Left ventricle myocardium inferior (tissue), 1 donor: Measurements from ENCODE around the gene RCE1. TPM values are rescaled to one million over a fixed set of nuclear protein-coding genes. Genes with fewer than 3 reads are reported as not detected.

Experiments
- DNase-seq: peaks from one replicate; pipeline ENCODE4 v3.0.0-alpha.2; 2020
- H3K27ac ChIP-seq: fragments of 200-600 bp; replicated peaks from 2 replicates; pipeline ENCODE4 v1.8.0; 2021
- H3K27me3 ChIP-seq: fragments of 200-600 bp; 2 replicates; pipeline ENCODE4 v1.8.0; 2021; ENCODE audit warnings: low read depth
- H3K36me3 ChIP-seq: fragments of 200-600 bp; 2 replicates; pipeline ENCODE4 v1.8.0; 2021
- H3K4me1 ChIP-seq: fragments of 200-600 bp; 2 replicates; pipeline ENCODE4 v1.8.0; 2021
- H3K4me3 ChIP-seq: fragments of 200-600 bp; 2 replicates; pipeline ENCODE4 v1.8.0; 2021; ENCODE audit warnings: mild to moderate bottlenecking, moderate library complexity
- H3K9me3 ChIP-seq: fragments of 200-600 bp; replicated peaks from 2 replicates; pipeline ENCODE4 v1.8.0; 2021
- CTCF ChIP-seq: fragments of 200-600 bp; IDR thresholded peaks from 2 replicates; pipeline ENCODE4 v1.8.0; 2021; ENCODE audit warnings: antibody characterized with exemption, mild to moderate bottlenecking, borderline replicate concordance
- intact Hi-C: fragments of 100-400 bp; cut with micrococcal nuclease; formaldehyde crosslinking; loops from one replicate; pipeline ENCODE4 v1.11.0; 2022
- total RNA-seq: library from RNA; stranded (reverse); fragmentation: NEBNext Ultra II Directional; extraction: Animal tissue kit (Norgen Biotek cat#: 25700); gene quantifications from one replicate; pipeline ENCODE4 v1.2.1, GENCODE V29; 2021
- donor health status: DM: no; HTN: yes; CAD: no; lungs with severe emphysema.

The RCE1 gene
- total RNA-seq, 1 donor from 2014 or later = 5.1 TPM

GRCh38 chr11:66855574-66856495 lies 12.6 kb downstream of the RCE1 start:
- Histone ChIP-seq H3K4me3 (peak overlapping the region; percentile 82), H3K4me1 (peaks cover 15% of the 10 kb centered on the region), H3K9me3 (no peaks in the 10 kb centered on the region), H3K27me3 (no peaks in the 10 kb centered on the region), H3K27ac (peak overlapping the region; percentile 93), H3K36me3 (peaks cover 3% of the 10 kb centered on the region)
- no peak for TF ChIP-seq CTCF
- DNase-seq = peak; percentile 94
- intact Hi-C loops = no loop called here

GRCh38 chr11:66856496-66857233 lies 13.4 kb downstream of the RCE1 start, which contains the start of gene LRFN4:
Gene LRFN4, plus strand, starts transcription at chr11:66857064. Its CDS starts 681 bp downstream, at chr11:66857745.
- peak; percentile 51 for DNase-seq
- peak within 1 kb of the TSS; percentile 93 for H3K27ac ChIP-seq
- peaks cover 15% of the 10 kb centered on the region for H3K4me1 ChIP-seq
- peaks cover 3% of the 10 kb centered on the region for H3K36me3 ChIP-seq
- intact Hi-C loops = no loop called here
- H3K4me3 ChIP-seq = peak within 1 kb of the TSS; percentile 82
- no peak for TF ChIP-seq CTCF
- H3K27me3 ChIP-seq = no peaks in the 10 kb centered on the region
- H3K9me3 ChIP-seq = no peaks in the 10 kb centered on the region

- Histone ChIP-seq H3K27me3 (no peaks in the 10 kb centered on the region), H3K27ac (peak overlapping the region; percentile 93), H3K4me3 (peak overlapping the region; percentile 82), H3K4me1 (peaks cover 15% of the 10 kb centered on the region), H3K36me3 (peaks cover 3% of the 10 kb centered on the region), H3K9me3 (no peaks in the 10 kb centered on the region)
- intact Hi-C loops = no loop called here
- TF ChIP-seq CTCF = no peak
- no peak for DNase-seq
Measured at GRCh38 chr11:66857234-66857926, 14.1 kb downstream of the RCE1 start.

GRCh38 chr11:66857927-66858185 lies 14.6 kb downstream of the RCE1 start:
- no peak for DNase-seq
- intact Hi-C loops = no loop called here
- Histone ChIP-seq H3K4me3 (peak overlapping the region; percentile 82), H3K4me1 (peaks cover 15% of the 10 kb centered on the region), H3K27ac (no peak overlapping the region), H3K27me3 (no peaks in the 10 kb centered on the region), H3K9me3 (no peaks in the 10 kb centered on the region), H3K36me3 (peaks cover 3% of the 10 kb centered on the region)
- TF ChIP-seq CTCF = no peak

- intact Hi-C loops = no loop called here
- no peaks in the 10 kb centered on the region for H3K9me3 ChIP-seq
- peaks cover 15% of the 10 kb centered on the region for H3K4me1 ChIP-seq
- no peak for DNase-seq
- TF ChIP-seq CTCF = no peak
- H3K27me3 ChIP-seq = no peaks in the 10 kb centered on the region
- H3K4me3 ChIP-seq = no peak overlapping the region
- peaks cover 3% of the 10 kb centered on the region for H3K36me3 ChIP-seq
- no peak overlapping the region for H3K27ac ChIP-seq
Measured at GRCh38 chr11:66858186-66858938, 15.1 kb downstream of the RCE1 start.
